Endothelial cell of umbilical vein (primary cell): ENCODE measurements around the gene VASH2. TPM values are rescaled to one million over a fixed set of nuclear protein-coding genes. Genes with fewer than 3 reads are reported as not detected.
"Not testable (repeated sequence)": the region's sequence is repeated elsewhere in the genome, so short reads cannot be mapped to it uniquely, and the experiment has no call there.

ENCODE experiments used
- BruUV-seq: library from RNA; stranded (reverse); fragments of 400-500 nt; replicated peaks from 2 replicates; lab custom pipeline; 2021; lab: Mats Ljungman, UMichigan
- CTCF ChIA-PET: fragments of 300-600, 350-600 bp; sonication (Branson Sonifier 250); formaldehyde crosslinking; loops from one replicate; lab custom pipeline; 2021; ENCODE audit warnings: antibody characterized with exemption, inconsistent platforms; lab: Charles Lee
- POLR2A ChIA-PET: fragments of 300-600, 350-600 bp; sonication (Branson Sonifier 250); formaldehyde crosslinking; loops from one replicate; lab custom pipeline; 2021; ENCODE audit warnings: antibody characterized with exemption, inconsistent platforms; lab: Charles Lee
- DNase-seq: peaks from one replicate; pipeline ENCODE4 v3.0.0-alpha.2; 2011; ENCODE audit warnings: low read depth, low spot score
- FAIRE-seq: peaks from 2 replicates; lab custom pipeline; 2011; peaks lifted over from hg19 to GRCh38; lab: Jason Lieb, UNC
- H2AFZ ChIP-seq: 2 replicates; pipeline ENCODE4 v1.6.0; 2012; ENCODE audit warnings: low read depth, low read length, control low read depth, inconsistent platforms
- H3K27ac ChIP-seq: 2 replicates; pipeline ENCODE4 v1.5.1; 2011; ENCODE audit warnings: low read depth, mild to moderate bottlenecking, control low read depth, low read length, moderate library complexity; ENCODE audit not compliant: insufficient read depth
- H3K27me3 ChIP-seq, 2 experiments: 2 replicates each; pipeline versions ENCODE4 v1.6.0 to v1.6.1; 2011; ENCODE audit warnings: low read length in 2 of 2, mixed read lengths in 1 of 2; ENCODE audit not compliant: control insufficient read depth in 2 of 2, insufficient read depth in 2 of 2
- H3K36me3 ChIP-seq, 2 experiments: 2 replicates in 1 of 2; 3 replicates in 1 of 2; pipeline ENCODE4 v1.5.1; 2011; ENCODE audit warnings: low read length in 2 of 2, mild to moderate bottlenecking in 1 of 2, moderate library complexity in 1 of 2; ENCODE audit not compliant: control insufficient read depth in 2 of 2, insufficient read depth in 2 of 2; ENCODE audit errors: extremely low read depth in 1 of 2
- H3K4me1 ChIP-seq: 3 replicates; pipeline ENCODE4 v1.5.1; 2011; ENCODE audit warnings: mild to moderate bottlenecking, low read length; ENCODE audit not compliant: control insufficient read depth, insufficient read depth; ENCODE audit errors: extremely low read depth
- H3K4me2 ChIP-seq: 2 replicates; pipeline ENCODE4 v1.6.1; 2011; ENCODE audit warnings: low read length, control low read depth, mixed read lengths; ENCODE audit not compliant: insufficient read depth
- H3K4me3 ChIP-seq, 3 experiments: fragments of 200-600 bp in 1 of 3; sonication (generic), shearing (Covaris generic) in 1 of 3; replicated peaks in 1 of 3; 2 replicates each; pipeline ENCODE4 v1.5.1; 2011 to 2016; ENCODE audit warnings: control low read depth in 3 of 3, low read length in 3 of 3, mild to moderate bottlenecking in 2 of 3, inconsistent platforms in 1 of 3, low read depth in 1 of 3, moderate library complexity in 1 of 3; ENCODE audit not compliant: insufficient read depth in 1 of 3
- H3K79me2 ChIP-seq: 2 replicates; pipeline ENCODE4 v1.6.0; 2012; ENCODE audit warnings: low read length, inconsistent platforms; ENCODE audit not compliant: control insufficient read depth, insufficient read depth
- H3K9ac ChIP-seq: replicated peaks from 2 replicates; pipeline ENCODE3; 2011; ENCODE audit warnings: low read length, control low read depth; ENCODE audit not compliant: insufficient read depth; ENCODE audit errors: extremely low read depth
- H3K9me1 ChIP-seq: replicated peaks from 3 replicates; pipeline ENCODE4 v1.6.0; 2011; ENCODE audit warnings: mild to moderate bottlenecking, low read length; ENCODE audit not compliant: control insufficient read depth, insufficient read depth; ENCODE audit errors: extremely low read depth
- H3K9me3 ChIP-seq: replicated peaks from 2 replicates; pipeline ENCODE4 v1.5.1; 2012; ENCODE audit warnings: low read length, inconsistent platforms; ENCODE audit not compliant: control insufficient read depth, insufficient read depth
- H4K20me1 ChIP-seq: replicated peaks from 2 replicates; pipeline ENCODE3; 2011; ENCODE audit warnings: mild to moderate bottlenecking, low read length; ENCODE audit not compliant: control insufficient read depth, insufficient read depth; ENCODE audit errors: extremely low read depth
- EZH2 ChIP-seq: IDR thresholded peaks from 2 replicates; pipeline ENCODE4 v1.6.1; 2012; ENCODE audit warnings: borderline replicate concordance, low read depth, mild to moderate bottlenecking, moderate library complexity, low read length, inconsistent platforms; ENCODE audit not compliant: severe bottlenecking
- GATA2 ChIP-seq: IDR thresholded peaks from 2 replicates; pipeline ENCODE4 v1.7.0; 2011; ENCODE audit warnings: low read depth, mild to moderate bottlenecking, moderate library complexity, mixed read lengths, low read length; ENCODE audit not compliant: insufficient read length, insufficient read depth
- MYC ChIP-seq: IDR thresholded peaks from one replicate; pipeline ENCODE4 v1.6.1; 2011; ENCODE audit warnings: mild to moderate bottlenecking, low read depth, low read length
- POLR2A ChIP-seq: IDR thresholded peaks from 2 replicates; pipeline ENCODE4 v1.6.1; 2012; ENCODE audit warnings: low read depth, mild to moderate bottlenecking, control low read depth, low read length
- POLR2AphosphoS5 ChIP-seq: IDR thresholded peaks from 2 replicates; pipeline ENCODE4 v1.6.1; 2012; ENCODE audit warnings: low read depth, mild to moderate bottlenecking, control low read depth, low read length, moderate library complexity; ENCODE audit not compliant: insufficient read depth
- dilution Hi-C: fragments of 300-500 bp; cut with MboI; formaldehyde crosslinking; loops from one replicate; pipeline ENCODE4 v1.15.0; 2019; ENCODE audit warnings: low sequenced_read_pairs; ENCODE audit not compliant: extremely low pct_ligation_motif_present
- intact Hi-C: fragments of 100-400 bp; cut with micrococcal nuclease; formaldehyde crosslinking; loops from one replicate; pipeline ENCODE4 v1.10.0; 2022
- polyA plus RNA-seq, 4 experiments: library from polyadenylated mRNA; depleted of rRNA in 3 of 4; stranded (reverse) in 3 of 4; unstranded in 1 of 4; fragments of >200 nt; gene quantifications; 2 replicates each; pipeline versions ENCODE4 v1.2.1 to v1.2.3, GENCODE V29; 2011 to 2012; ENCODE audit warnings: missing spikeins in 1 of 4
- total RNA-seq: library from RNA; stranded (reverse); gene quantifications from 2 replicates; pipeline ENCODE4 v1.2.3, GENCODE V29; 2021
- TF ChIP-seq, protein P1 (sequence below), 2 donors: IDR thresholded peaks; 1 replicate in 1 of 2; 2 replicates in 1 of 2; pipeline ENCODE4 v1.5.1; 2011; ENCODE audit warnings: low read length in 2 of 2, mild to moderate bottlenecking in 2 of 2, moderate library complexity in 2 of 2, control low read depth in 1 of 2, inconsistent platforms in 1 of 2, low read depth in 1 of 2; ENCODE audit not compliant: insufficient read depth in 1 of 2; ENCODE audit errors: extremely low read depth in 1 of 2

The VASH2 gene
- total and polyA plus RNA-seq, 2 donors (not counting 3 experiments of a cell fraction or from before 2014, with no cell fraction given) = 0.70 to 2.9 TPM

DNA sequence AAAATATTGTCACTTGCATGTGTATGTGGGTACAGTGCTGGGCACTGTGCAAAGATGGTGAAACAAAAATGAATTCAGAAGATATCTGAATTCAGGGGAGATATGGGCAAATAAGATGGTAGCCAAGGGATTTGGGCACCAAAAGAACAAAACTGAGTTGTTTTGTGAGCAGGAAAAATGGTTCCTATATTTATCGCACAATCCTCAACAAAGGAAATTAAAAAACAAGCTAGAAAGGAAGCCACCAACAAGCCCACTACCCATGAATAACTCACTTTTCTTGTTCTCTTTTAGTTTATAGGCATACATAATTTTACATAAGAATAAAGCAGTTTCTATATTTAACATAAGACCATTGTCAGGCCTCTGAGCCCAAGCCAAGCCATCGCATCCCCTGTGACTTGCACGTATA, 40.7 kb upstream of the VASH2 start:
- dilution Hi-C loops = no loop called here
- H3K27me3 ChIP-seq = peaks cover 0 to 3% of the 10 kb centered on the region in 2 experiments
- no peak overlapping the region for H3K27ac ChIP-seq
- no peak for FAIRE-seq
- intact Hi-C loops = no loop called here
- no peak overlapping the region for H3K9ac ChIP-seq
- BruUV-seq = no TSS peak
- no peak for DNase-seq
- H3K9me3 ChIP-seq = no peaks in the 10 kb centered on the region
- H3K4me1 ChIP-seq = no peaks in the 10 kb centered on the region
- CTCF ChIA-PET = no interaction called here
- H3K79me2 ChIP-seq = no peaks in the 10 kb centered on the region
- no peaks in the 10 kb centered on the region for H3K9me1 ChIP-seq
- no peaks in the 10 kb centered on the region for H4K20me1 ChIP-seq
- H3K36me3 ChIP-seq = no peaks in the 10 kb centered on the region
- no peak overlapping the region for H3K4me2 ChIP-seq
- H3K4me3 ChIP-seq = no peak overlapping the region
- no peak overlapping the region for H2AFZ ChIP-seq
- POLR2A ChIA-PET = no interaction called here
- TF ChIP-seq MYC (no peak), POLR2AphosphoS5 (no peak), EZH2 (no peak), POLR2A (no peak), GATA2 (no peak)
- TF ChIP-seq, protein P1, sequence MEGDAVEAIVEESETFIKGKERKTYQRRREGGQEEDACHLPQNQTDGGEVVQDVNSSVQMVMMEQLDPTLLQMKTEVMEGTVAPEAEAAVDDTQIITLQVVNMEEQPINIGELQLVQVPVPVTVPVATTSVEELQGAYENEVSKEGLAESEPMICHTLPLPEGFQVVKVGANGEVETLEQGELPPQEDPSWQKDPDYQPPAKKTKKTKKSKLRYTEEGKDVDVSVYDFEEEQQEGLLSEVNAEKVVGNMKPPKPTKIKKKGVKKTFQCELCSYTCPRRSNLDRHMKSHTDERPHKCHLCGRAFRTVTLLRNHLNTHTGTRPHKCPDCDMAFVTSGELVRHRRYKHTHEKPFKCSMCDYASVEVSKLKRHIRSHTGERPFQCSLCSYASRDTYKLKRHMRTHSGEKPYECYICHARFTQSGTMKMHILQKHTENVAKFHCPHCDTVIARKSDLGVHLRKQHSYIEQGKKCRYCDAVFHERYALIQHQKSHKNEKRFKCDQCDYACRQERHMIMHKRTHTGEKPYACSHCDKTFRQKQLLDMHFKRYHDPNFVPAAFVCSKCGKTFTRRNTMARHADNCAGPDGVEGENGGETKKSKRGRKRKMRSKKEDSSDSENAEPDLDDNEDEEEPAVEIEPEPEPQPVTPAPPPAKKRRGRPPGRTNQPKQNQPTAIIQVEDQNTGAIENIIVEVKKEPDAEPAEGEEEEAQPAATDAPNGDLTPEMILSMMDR (IDR thresholded peaks at IDR 0.05; ENCODE audit: extremely low read depth in 1 of 2, insufficient read depth in 1 of 2, low read depth in 1 of 2, low read length in 2 of 2) = no peak

- H3K79me2 ChIP-seq, H3K9ac ChIP-seq, H2AFZ ChIP-seq, H4K20me1 ChIP-seq, POLR2A ChIA-PET, H3K4me2 ChIP-seq, BruUV-seq, H3K9me1 ChIP-seq, H3K4me1 ChIP-seq, H3K36me3 ChIP-seq, dilution Hi-C loops, DNase-seq, H3K4me3 ChIP-seq, intact Hi-C loops, CTCF ChIA-PET, H3K27me3 ChIP-seq, H3K27ac ChIP-seq, FAIRE-seq, H3K9me3 ChIP-seq: not testable (repeated sequence)
Measured at GRCh38 chr1:212910213-212910612, 40.1 kb upstream of the VASH2 start.

DNA sequence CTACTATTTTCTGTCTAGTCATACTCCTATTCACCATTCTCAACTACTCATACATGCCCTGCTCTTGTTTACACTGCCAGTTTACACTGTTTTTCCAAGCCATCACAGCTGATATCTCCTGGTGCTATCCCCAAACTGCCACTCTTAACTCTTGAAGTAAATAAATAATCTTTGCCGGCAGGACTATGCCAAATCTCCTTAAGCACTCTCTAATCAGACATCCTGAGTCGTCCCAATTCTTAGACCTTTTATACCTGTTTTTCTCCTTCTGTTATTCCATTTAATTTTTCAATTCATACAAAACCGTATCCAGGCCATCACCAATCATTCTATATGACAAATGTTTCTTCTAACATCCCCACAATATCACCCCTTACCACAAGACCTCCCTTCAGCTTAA, 36.7 kb upstream of the VASH2 start:
- BruUV-seq, POLR2A ChIA-PET, H3K36me3 ChIP-seq, H3K9me3 ChIP-seq, DNase-seq, H3K4me3 ChIP-seq, H3K27ac ChIP-seq, H3K79me2 ChIP-seq, H2AFZ ChIP-seq, CTCF ChIA-PET, H3K9me1 ChIP-seq, intact Hi-C loops, FAIRE-seq, dilution Hi-C loops, H3K4me2 ChIP-seq, H4K20me1 ChIP-seq, H3K9ac ChIP-seq, H3K4me1 ChIP-seq: not testable (repeated sequence)
- peaks cover 0 to 12% of the 10 kb centered on the region in 2 experiments for H3K27me3 ChIP-seq
